K562 (cell line): ENCODE data around the gene IMMP2L. TPM values are rescaled to one million over a fixed set of nuclear protein-coding genes. Genes with fewer than 3 reads are reported as not detected.

Experiments used
- BDP1 ChIP-seq: IDR thresholded peaks from 3 replicates; pipeline ENCODE4 v1.6.1; 2011; ENCODE audit not compliant: insufficient read length, insufficient read depth
- BHLHE40 ChIP-seq: IDR thresholded peaks from 2 replicates; pipeline ENCODE4 v1.6.1; 2011; ENCODE audit warnings: low read length, improper control_type of control experiment
- CBFA2T3 ChIP-seq: fragments of 450-650 bp; IDR thresholded peaks from 2 replicates; pipeline ENCODE4 v1.6.1; 2017
- ILF3 ChIP-seq: fragments of 450-650 bp; IDR thresholded peaks from 2 replicates; pipeline ENCODE4 v1.6.1; 2018; ENCODE audit warnings: antibody characterized with exemption, mild to moderate bottlenecking, moderate library complexity, borderline replicate concordance
- MYNN ChIP-seq, 2 experiments: sonication (generic); formaldehyde crosslinking in 1 of 2; IDR thresholded peaks; 2 replicates each; pipeline versions ENCODE4 v1.5.0 to v1.6.1; 2016 to 2020; ENCODE audit warnings: antibody characterized with exemption in 1 of 2, missing genetic modification reagents in 1 of 2
- PTTG1 ChIP-seq: fragments of 450-650 bp; IDR thresholded peaks from 2 replicates; pipeline ENCODE4 v1.6.1; 2016; ENCODE audit warnings: low read depth, mild to moderate bottlenecking, missing genetic modification characterization, missing compliant biosample characterization
- RB1 ChIP-seq: fragments of 450-650 bp; IDR thresholded peaks from 2 replicates; pipeline ENCODE4 v1.6.1; 2017; ENCODE audit warnings: low read depth, mild to moderate bottlenecking
- RHOXF2B ChIP-seq: fragments of 250-450 bp; sonication (Bioruptor Pico); conservative IDR thresholded peaks from 2 replicates; pipeline ENCODE4 v1.5.1; 2021
- SIRT6 ChIP-seq: IDR thresholded peaks from one replicate; pipeline ENCODE4 v1.6.1; 2012; ENCODE audit warnings: low read depth, mild to moderate bottlenecking, control low read depth, inconsistent platforms, low read length, moderate library complexity
- SRSF3 ChIP-seq: fragments of 200-400 bp; formaldehyde crosslinking; IDR thresholded peaks from 2 replicates; pipeline ENCODE4 v1.6.1; 2016; ENCODE audit warnings: mild to moderate bottlenecking, low read length, moderate library complexity; ENCODE audit not compliant: insufficient read depth
- TRIM24 ChIP-seq, 2 experiments: fragments of 450-650 bp; IDR thresholded peaks; 2 replicates each; pipeline ENCODE4 v1.6.1; 2016
- ZNF124 ChIP-seq: sonication (generic); formaldehyde crosslinking; IDR thresholded peaks from 2 replicates; pipeline ENCODE4 v1.8.1; 2022; ENCODE audit warnings: missing genetic modification reagents
- ZNF431 ChIP-seq: sonication (generic); formaldehyde crosslinking; IDR thresholded peaks from 2 replicates; pipeline ENCODE4 v1.8.0; 2022; ENCODE audit warnings: mild to moderate bottlenecking, missing genetic modification reagents
- ZNF444 ChIP-seq: fragments of 250-450 bp; sonication (Bioruptor Pico); IDR thresholded peaks from 2 replicates; pipeline ENCODE4 v1.4.0; 2020; ENCODE audit warnings: mild to moderate bottlenecking, moderate library complexity
- polyA plus RNA-seq, 8 experiments: library from polyadenylated mRNA; depleted of rRNA in 4 of 8; stranded (reverse) in 5 of 8; unstranded in 3 of 8; fragments of >200 nt; fragmentation: Nextera tagmentation in 2 of 8; fragmentation: Illumina TruSeq in 1 of 8; extraction: Ambion mirVana in 2 of 8; extraction: Trizol in 1 of 8; gene quantifications; 2 replicates each; pipeline versions ENCODE4 v1.2.1 to v1.2.3, GENCODE V29; 2011 to 2014; ENCODE audit warnings: inconsistent platforms in 1 of 8, missing spikeins in 1 of 8
- total RNA-seq, 7 experiments: library from RNA; depleted of rRNA in 6 of 7; stranded (reverse); fragments of >200 nt in 6 of 7; fragmentation: Illumina TruSeq in 2 of 7; extraction: Trizol in 2 of 7; gene quantifications; 2 replicates each; pipeline versions ENCODE4 v1.2.1 to v1.2.3, GENCODE V29; 2011 to 2021; ENCODE audit warnings: low replicate concordance in 1 of 7
- TF ChIP-seq, protein P1 (sequence below): fragments of 450-650 bp; formaldehyde crosslinking; IDR thresholded peaks from 2 replicates; pipeline ENCODE4 v1.4.0; 2020; ENCODE audit warnings: mild to moderate bottlenecking
- TF ChIP-seq, protein P2 (sequence below): sonication (generic); formaldehyde crosslinking; IDR thresholded peaks from 2 replicates; pipeline ENCODE4 v1.8.1; 2023; ENCODE audit warnings: mild to moderate bottlenecking, missing genetic modification reagents
- TF ChIP-seq, protein P3 (sequence below): fragments of 450-650 bp; IDR thresholded peaks from 2 replicates; pipeline ENCODE4 v1.6.1; 2016; ENCODE audit warnings: low read depth, mild to moderate bottlenecking, moderate library complexity
- TF ChIP-seq, protein P4 (sequence below): fragments of 250-450 bp; sonication (Bioruptor Pico); IDR thresholded peaks from 2 replicates; pipeline ENCODE4 v1.5.0; 2022; ENCODE audit warnings: mild to moderate bottlenecking

Gene IMMP2L
- total and polyA plus RNA-seq, 9 of the 15 experiments (the other 6 are each of a cell fraction or from before 2014, with no cell fraction given): 29.7 to 116 (median 53.0) TPM

DNA sequence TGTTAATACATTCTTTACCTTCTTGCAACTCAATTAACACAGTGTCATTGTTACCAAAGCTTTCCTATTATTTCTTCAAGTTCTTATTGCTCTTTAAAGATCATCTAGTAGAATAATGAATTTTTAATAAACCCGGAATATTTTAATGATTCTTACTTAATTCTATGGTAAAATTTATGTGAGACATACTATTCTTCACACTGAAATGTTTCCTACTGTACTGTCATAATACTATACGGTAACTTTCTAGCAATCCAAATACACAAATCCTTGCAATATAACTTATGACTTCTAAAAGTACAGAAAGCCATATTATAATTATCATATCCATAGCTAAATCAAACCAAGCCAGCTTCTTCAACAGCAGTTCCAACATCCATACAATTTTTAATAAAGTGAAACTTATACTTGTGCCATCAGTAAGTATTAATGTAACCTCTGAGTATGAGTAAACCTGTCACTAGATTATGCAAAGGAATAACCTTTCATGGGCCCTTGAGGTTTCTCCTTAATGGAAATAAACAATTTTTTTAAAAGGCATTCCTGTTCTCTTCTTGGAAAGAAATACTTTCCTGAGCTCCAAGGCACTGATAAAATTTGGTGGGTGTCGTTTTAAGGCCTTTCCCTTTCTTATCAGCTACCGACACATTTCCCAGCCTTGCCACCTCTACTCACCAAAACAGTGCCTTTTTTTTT is 87.4 kb downstream of the IMMP2L start (continued):
- peak; percentile 97 for TF ChIP-seq CBFA2T3
- TF ChIP-seq MYNN (IDR thresholded peaks at IDR 0.05): peak; percentile 69; the same call in 1 of the 2 replicates
- TF ChIP-seq MYNN (CRISPR knock-in tag; IDR thresholded peaks at IDR 0.05): no peak
- peak; percentile 34; the same call in 1 of the 2 replicates for TF ChIP-seq BHLHE40
- no peak for TF ChIP-seq RB1
- no peak for TF ChIP-seq ZNF431
- no peak for TF ChIP-seq RHOXF2B (CRISPR knock-in tag)
- no peak for TF ChIP-seq ZNF124 (CRISPR knock-in tag)
- TF ChIP-seq SIRT6: no peak
- TF ChIP-seq, protein P1, sequence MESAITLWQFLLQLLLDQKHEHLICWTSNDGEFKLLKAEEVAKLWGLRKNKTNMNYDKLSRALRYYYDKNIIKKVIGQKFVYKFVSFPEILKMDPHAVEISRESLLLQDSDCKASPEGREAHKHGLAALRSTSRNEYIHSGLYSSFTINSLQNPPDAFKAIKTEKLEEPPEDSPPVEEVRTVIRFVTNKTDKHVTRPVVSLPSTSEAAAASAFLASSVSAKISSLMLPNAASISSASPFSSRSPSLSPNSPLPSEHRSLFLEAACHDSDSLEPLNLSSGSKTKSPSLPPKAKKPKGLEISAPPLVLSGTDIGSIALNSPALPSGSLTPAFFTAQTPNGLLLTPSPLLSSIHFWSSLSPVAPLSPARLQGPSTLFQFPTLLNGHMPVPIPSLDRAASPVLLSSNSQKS: no peak
- TF ChIP-seq, protein P2, sequence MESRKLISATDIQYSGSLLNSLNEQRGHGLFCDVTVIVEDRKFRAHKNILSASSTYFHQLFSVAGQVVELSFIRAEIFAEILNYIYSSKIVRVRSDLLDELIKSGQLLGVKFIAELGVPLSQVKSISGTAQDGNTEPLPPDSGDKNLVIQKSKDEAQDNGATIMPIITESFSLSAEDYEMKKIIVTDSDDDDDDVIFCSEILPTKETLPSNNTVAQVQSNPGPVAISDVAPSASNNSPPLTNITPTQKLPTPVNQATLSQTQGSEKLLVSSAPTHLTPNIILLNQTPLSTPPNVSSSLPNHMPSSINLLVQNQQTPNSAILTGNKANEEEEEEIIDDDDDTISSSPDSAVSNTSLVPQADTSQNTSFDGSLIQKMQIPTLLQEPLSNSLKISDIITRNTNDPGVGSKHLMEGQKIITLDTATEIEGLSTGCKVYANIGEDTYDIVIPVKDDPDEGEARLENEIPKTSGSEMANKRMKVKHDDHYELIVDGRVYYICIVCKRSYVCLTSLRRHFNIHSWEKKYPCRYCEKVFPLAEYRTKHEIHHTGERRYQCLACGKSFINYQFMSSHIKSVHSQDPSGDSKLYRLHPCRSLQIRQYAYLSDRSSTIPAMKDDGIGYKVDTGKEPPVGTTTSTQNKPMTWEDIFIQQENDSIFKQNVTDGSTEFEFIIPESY (CRISPR knock-in tag): no peak
- TF ChIP-seq, protein P3, sequence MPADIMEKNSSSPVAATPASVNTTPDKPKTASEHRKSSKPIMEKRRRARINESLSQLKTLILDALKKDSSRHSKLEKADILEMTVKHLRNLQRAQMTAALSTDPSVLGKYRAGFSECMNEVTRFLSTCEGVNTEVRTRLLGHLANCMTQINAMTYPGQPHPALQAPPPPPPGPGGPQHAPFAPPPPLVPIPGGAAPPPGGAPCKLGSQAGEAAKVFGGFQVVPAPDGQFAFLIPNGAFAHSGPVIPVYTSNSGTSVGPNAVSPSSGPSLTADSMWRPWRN: peak; percentile 84
- no peak for TF ChIP-seq SRSF3
- no peak for TF ChIP-seq ZNF444 (CRISPR knock-in tag)
- TF ChIP-seq ILF3: 0 out of 2 replicates have a peak, but pooled peaks have one; percentile 30
- TF ChIP-seq, protein P4, sequence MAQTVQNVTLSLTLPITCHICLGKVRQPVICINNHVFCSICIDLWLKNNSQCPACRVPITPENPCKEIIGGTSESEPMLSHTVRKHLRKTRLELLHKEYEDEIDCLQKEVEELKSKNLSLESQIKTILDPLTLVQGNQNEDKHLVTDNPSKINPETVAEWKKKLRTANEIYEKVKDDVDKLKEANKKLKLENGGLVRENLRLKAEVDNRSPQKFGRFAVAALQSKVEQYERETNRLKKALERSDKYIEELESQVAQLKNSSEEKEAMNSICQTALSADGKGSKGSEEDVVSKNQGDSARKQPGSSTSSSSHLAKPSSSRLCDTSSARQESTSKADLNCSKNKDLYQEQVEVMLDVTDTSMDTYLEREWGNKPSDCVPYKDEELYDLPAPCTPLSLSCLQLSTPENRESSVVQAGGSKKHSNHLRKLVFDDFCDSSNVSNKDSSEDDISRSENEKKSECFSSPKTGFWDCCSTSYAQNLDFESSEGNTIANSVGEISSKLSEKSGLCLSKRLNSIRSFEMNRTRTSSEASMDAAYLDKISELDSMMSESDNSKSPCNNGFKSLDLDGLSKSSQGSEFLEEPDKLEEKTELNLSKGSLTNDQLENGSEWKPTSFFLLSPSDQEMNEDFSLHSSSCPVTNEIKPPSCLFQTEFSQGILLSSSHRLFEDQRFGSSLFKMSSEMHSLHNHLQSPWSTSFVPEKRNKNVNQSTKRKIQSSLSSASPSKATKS (CRISPR knock-in tag): no peak
- TF ChIP-seq TRIM24 (IDR thresholded peaks at IDR 0.05): peak; percentile 91 to 95
- no peak for TF ChIP-seq BDP1
- no peak for TF ChIP-seq PTTG1 (tag)
